ENCODE results near the gene USP34.

Gene USP34

DNA sequence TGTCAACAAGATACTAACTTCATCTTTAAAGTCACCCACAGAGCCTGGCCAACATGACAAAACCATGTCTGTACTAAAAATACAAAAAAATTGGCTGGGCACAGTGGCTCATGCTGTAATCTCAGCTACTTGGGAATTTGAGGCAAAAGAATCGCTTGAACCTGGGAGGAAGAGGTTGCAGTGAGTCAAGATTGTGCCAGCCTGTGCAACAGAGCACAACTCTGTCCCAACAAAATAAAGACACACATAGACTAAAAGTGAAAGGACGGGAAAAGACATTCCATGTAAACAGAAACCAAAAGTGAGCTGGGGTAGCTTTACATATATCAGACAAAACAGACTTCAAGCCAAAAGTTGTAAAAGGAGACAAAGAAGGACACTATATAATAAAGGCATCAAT, 34.8 kb downstream of the USP34 start:
- in situ Hi-C loops (cut with HindIII; ENCODE audit: low sequenced_read_pairs): no loop called here
- DNase-seq (ENCODE audit: low read depth): no peak
- TF ChIP-seq, protein P1, sequence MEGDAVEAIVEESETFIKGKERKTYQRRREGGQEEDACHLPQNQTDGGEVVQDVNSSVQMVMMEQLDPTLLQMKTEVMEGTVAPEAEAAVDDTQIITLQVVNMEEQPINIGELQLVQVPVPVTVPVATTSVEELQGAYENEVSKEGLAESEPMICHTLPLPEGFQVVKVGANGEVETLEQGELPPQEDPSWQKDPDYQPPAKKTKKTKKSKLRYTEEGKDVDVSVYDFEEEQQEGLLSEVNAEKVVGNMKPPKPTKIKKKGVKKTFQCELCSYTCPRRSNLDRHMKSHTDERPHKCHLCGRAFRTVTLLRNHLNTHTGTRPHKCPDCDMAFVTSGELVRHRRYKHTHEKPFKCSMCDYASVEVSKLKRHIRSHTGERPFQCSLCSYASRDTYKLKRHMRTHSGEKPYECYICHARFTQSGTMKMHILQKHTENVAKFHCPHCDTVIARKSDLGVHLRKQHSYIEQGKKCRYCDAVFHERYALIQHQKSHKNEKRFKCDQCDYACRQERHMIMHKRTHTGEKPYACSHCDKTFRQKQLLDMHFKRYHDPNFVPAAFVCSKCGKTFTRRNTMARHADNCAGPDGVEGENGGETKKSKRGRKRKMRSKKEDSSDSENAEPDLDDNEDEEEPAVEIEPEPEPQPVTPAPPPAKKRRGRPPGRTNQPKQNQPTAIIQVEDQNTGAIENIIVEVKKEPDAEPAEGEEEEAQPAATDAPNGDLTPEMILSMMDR (IDR thresholded peaks at IDR 0.05; ENCODE audit: low read depth, low read length, missing control alignments): no peak
- no peak overlapping the region for H3K4me3 ChIP-seq (ENCODE audit: low read depth, low read length)

GRCh38 chr2:61435291-61435690, 35.6 kb downstream of the USP34 start:
- no peak overlapping the region for H3K4me3 ChIP-seq (ENCODE audit: low read depth, low read length)
- TF ChIP-seq, protein P1 (IDR thresholded peaks at IDR 0.05; ENCODE audit: low read depth, low read length, missing control alignments): no peak
- in situ Hi-C loops (cut with HindIII; ENCODE audit: low sequenced_read_pairs): no loop called here
- DNase-seq (ENCODE audit: low read depth): no peak

- DNase-seq (ENCODE audit: low read depth): no peak
- in situ Hi-C loops (cut with HindIII; ENCODE audit: low sequenced_read_pairs): no loop called here
- no peak overlapping the region for H3K4me3 ChIP-seq (ENCODE audit: low read depth, low read length)
- TF ChIP-seq, protein P1 (IDR thresholded peaks at IDR 0.05; ENCODE audit: low read depth, low read length, missing control alignments): no peak
Observed at GRCh38 chr2:61434314-61434713, 36.6 kb downstream of the USP34 start.

GRCh38 chr2:61433606-61434005, 37.3 kb downstream of the USP34 start:
- DNase-seq (ENCODE audit: low read depth): no peak
- H3K4me3 ChIP-seq (ENCODE audit: low read depth, low read length): no peak overlapping the region
- in situ Hi-C loops (cut with HindIII; ENCODE audit: low sequenced_read_pairs): no loop called here
- TF ChIP-seq, protein P1 (IDR thresholded peaks at IDR 0.05; ENCODE audit: low read depth, low read length, missing control alignments): no peak

DNA sequence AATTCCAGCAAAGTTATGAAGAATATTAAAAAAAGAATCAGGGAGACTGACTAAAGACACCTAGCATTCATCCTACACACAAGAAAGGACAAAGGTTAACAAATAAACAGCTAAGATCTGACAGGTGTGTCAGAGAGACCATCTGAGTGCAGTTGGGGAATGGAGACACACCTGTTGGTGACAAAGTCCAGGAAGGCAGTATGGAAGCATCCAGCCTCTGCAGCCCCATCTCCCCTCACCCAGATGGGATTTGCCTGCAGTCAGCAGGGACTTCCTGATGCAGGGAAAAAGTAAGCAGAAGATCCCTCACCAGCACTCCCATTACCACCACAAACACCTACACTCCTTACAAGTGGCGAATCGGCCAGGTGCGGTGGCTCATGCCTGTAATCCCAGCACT, 37.9 kb downstream of the USP34 start:
- H3K4me3 ChIP-seq (ENCODE audit: low read depth, low read length): no peak overlapping the region
- DNase-seq (ENCODE audit: low read depth): no peak
- in situ Hi-C loops (cut with HindIII; ENCODE audit: low sequenced_read_pairs): no loop called here
- TF ChIP-seq, protein P1 (IDR thresholded peaks at IDR 0.05; ENCODE audit: low read depth, low read length, missing control alignments): no peak

DNA sequence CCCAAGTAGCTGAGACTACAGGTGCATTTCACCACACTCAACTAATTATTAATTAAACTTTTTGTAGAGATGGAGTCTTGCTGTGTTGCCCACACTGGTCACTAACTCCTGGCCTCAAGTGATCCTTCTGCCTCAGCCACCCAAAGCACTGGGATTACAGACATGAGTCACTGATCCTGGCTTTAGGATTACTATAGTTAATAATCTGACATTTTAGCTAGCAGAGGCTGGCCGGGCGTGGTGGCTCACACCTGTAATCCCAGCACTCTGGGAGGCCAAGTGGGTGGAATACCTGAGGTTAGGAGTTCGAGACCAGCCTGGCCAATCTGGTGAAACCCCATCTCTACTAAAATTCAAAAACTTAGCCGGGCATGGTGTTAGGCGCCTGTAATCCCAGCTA, 39.5 kb downstream of the USP34 start:
- in situ Hi-C loops (cut with HindIII; ENCODE audit: low sequenced_read_pairs): no loop called here
- TF ChIP-seq, protein P1 (IDR thresholded peaks at IDR 0.05; ENCODE audit: low read depth, low read length, missing control alignments): no peak
- no peak overlapping the region for H3K4me3 ChIP-seq (ENCODE audit: low read depth, low read length)
- no peak for DNase-seq (ENCODE audit: low read depth)

Data from astrocyte of the cerebellum (primary cell).